ENCODE measurements around the gene TXNDC12.
"Not testable (repeated sequence)": the region's sequence is repeated elsewhere in the genome, so short reads cannot be mapped to it uniquely, and the experiment has no call there.

Gene TXNDC12

GRCh38 chr1:52055066-52055865, at the start of gene TXNDC12:
Gene TXNDC12 (minus strand): TSS chr1:52055191. CDS start chr1:52055096, 95 bp downstream.
- peak; percentile 87 for TF ChIP-seq POLR2A (IDR thresholded peaks at IDR 0.05; ENCODE audit: low read depth, low read length)
- FAIRE-seq (peak; percentile 85), DNase-seq (ENCODE audit: insufficient read length, low spot score) (peak; percentile 72)

GRCh38 chr1:52102336-52103013, 47.5 kb upstream of the TXNDC12 start:
- no peak for TF ChIP-seq POLR2A (IDR thresholded peaks at IDR 0.05; ENCODE audit: low read depth, low read length)
- FAIRE-seq (no peak), DNase-seq (ENCODE audit: insufficient read length, low spot score) (no peak)

- FAIRE-seq (no peak), DNase-seq (ENCODE audit: insufficient read length, low spot score) (no peak)
Measured at GRCh38 chr1:52098139-52098871, 43.3 kb upstream of the TXNDC12 start.

GRCh38 chr1:52096216-52096615, 41.2 kb upstream of the TXNDC12 start:
- FAIRE-seq (no peak), DNase-seq (ENCODE audit: insufficient read length, low spot score) (no peak)
- no peak for TF ChIP-seq POLR2A (IDR thresholded peaks at IDR 0.05; ENCODE audit: low read depth, low read length)

More at GRCh38 chr1:52098139-52098871, 43.3 kb upstream of the TXNDC12 start:
- no peak for TF ChIP-seq POLR2A (IDR thresholded peaks at IDR 0.05; ENCODE audit: low read depth, low read length)

GRCh38 chr1:52094300-52094699, 39.3 kb upstream of the TXNDC12 start:
- not testable (repeated sequence) for DNase-seq (ENCODE audit: insufficient read length, low spot score); FAIRE-seq

- DNase-seq (ENCODE audit: insufficient read length, low spot score), result not testable (repeated sequence)
- peak; percentile 57 for FAIRE-seq
Measured at GRCh38 chr1:52087892-52088291, 32.9 kb upstream of the TXNDC12 start.

GRCh38 chr1:52080014-52080415, 25.0 kb upstream of the TXNDC12 start:
- DNase-seq (ENCODE audit: insufficient read length, low spot score) (no peak), FAIRE-seq (no peak)
- no peak for TF ChIP-seq POLR2A (IDR thresholded peaks at IDR 0.05; ENCODE audit: low read depth, low read length)

- not testable (repeated sequence) for FAIRE-seq; DNase-seq (ENCODE audit: insufficient read length, low spot score)
Measured at GRCh38 chr1:52077277-52077676, 22.3 kb upstream of the TXNDC12 start.

GRCh38 chr1:52072291-52072690, 17.3 kb upstream of the TXNDC12 start:
- no peak for DNase-seq (ENCODE audit: insufficient read length, low spot score)
- no peak for TF ChIP-seq POLR2A (IDR thresholded peaks at IDR 0.05; ENCODE audit: low read depth, low read length)
- no peak for FAIRE-seq

- DNase-seq (ENCODE audit: insufficient read length, low spot score) (no peak), FAIRE-seq (no peak)
- TF ChIP-seq POLR2A (IDR thresholded peaks at IDR 0.05; ENCODE audit: low read depth, low read length), result no peak
Measured at GRCh38 chr1:52070704-52071103, 15.7 kb upstream of the TXNDC12 start.

GRCh38 chr1:52063192-52063591, 8.2 kb upstream of the TXNDC12 start:
- DNase-seq (ENCODE audit: insufficient read length, low spot score) (no peak), FAIRE-seq (no peak)
- no peak for TF ChIP-seq POLR2A (IDR thresholded peaks at IDR 0.05; ENCODE audit: low read depth, low read length)

GRCh38 chr1:52060822-52061221, 5.8 kb upstream of the TXNDC12 start:
- DNase-seq (ENCODE audit: insufficient read length, low spot score), result no peak
- FAIRE-seq, result no peak
- TF ChIP-seq POLR2A (IDR thresholded peaks at IDR 0.05; ENCODE audit: low read depth, low read length), result no peak

- FAIRE-seq (no peak), DNase-seq (ENCODE audit: insufficient read length, low spot score) (no peak)
- TF ChIP-seq POLR2A (IDR thresholded peaks at IDR 0.05; ENCODE audit: low read depth, low read length), result no peak
Measured at GRCh38 chr1:52059888-52060287, 4.9 kb upstream of the TXNDC12 start.

- DNase-seq (ENCODE audit: insufficient read length, low spot score), result no peak
- FAIRE-seq, result no peak
- no peak for TF ChIP-seq POLR2A (IDR thresholded peaks at IDR 0.05; ENCODE audit: low read depth, low read length)
Measured at GRCh38 chr1:52059321-52059720, 4.3 kb upstream of the TXNDC12 start.

Data from H54 (cell line).